Measurements from ENCODE around the gene CELF4.

CELF4 gene

DNA sequence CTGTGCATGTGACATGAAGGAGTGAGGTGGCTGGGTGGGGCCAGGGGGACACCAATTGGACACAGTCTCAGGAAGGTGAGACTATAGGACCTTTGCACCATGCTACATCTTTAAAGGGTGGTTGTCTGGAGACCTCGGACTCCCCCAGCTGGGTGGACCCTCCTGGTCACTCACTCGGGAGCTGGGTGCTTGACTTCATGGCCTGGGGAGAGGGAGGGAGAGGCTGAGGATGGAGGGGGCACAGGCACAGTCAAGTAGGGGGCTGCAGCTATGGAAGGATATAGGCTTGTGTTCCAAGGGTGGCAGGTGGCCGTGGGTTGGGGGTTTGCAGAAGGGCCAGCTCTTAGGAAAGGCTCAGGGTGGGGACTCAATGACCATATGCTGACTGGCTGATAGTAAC lies 7.1 kb upstream of the CELF4 start:
- no peak for DNase-seq (ENCODE audit: low spot score)

DNA sequence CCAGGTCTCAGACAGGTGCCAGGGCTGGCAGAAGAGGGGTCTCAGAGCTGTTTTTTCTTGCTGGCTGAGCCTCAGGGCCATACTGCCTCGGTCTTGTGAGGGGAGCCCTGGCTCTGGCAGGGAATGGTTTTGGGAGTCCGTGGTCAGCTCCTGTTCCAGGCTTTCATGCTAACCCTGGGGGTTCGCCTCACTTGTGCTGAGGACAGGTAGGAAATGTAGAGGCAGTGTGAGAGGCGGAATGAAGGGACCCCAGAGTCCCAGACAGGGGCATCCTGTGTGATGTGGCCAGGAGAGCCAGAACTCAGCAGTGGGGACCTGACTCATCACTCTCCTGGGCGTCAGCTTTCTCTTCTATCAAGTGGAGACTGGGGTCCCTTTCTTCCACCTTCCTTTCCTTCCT lies 5.7 kb upstream of the CELF4 start:
- no peak for DNase-seq (ENCODE audit: low spot score)

DNA sequence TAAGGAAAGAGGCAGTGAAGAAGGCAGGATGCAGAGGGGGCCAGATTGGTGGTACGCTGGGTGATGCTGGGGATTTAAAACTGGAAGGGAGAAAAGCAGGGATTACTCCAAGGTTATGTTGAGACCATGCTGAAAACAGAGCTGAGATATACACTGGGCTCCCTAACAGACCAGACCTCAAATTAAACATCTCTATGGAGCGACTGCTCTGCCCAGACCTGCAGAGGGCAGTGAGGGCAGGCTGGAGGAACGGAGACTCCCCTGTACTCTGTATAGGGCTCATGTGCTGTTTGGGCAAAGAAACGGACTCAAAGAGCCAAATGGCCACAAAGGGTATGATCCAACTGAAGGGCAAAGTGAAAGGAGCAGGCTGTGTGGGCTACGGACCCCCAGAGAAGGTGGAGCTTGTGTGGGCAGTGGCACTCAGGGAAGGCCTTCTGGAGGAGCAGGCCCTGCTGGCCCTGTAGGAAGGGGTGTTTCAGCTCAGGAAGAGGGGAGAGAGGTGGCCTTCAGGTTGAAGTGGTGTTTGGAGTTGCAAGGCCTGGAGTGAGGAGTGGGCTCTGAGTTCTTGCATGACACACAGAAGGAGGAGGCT lies 4.8 kb upstream of the CELF4 start:
- DNase-seq (ENCODE audit: low spot score), result no peak

DNA sequence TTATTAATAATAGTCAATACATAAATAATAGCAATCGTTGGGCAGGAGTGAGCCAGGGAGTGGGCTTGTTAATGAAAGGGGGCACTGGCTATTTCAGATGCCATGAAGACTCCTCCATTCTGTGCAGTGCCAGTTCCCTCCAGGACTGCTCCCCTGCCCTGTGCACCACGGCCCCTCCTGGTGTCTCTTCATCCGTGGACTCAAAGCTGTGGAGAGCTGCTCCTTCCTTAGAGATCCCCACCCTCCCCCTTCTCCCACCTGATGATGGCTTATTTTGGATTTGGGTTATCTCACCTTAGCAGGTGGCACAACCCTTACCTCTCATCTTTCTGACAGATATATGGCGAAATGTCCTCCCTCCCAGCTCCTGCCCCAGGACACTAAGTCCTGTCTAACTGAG lies 3.1 kb upstream of the CELF4 start:
- DNase-seq (ENCODE audit: low spot score), result no peak

DNA sequence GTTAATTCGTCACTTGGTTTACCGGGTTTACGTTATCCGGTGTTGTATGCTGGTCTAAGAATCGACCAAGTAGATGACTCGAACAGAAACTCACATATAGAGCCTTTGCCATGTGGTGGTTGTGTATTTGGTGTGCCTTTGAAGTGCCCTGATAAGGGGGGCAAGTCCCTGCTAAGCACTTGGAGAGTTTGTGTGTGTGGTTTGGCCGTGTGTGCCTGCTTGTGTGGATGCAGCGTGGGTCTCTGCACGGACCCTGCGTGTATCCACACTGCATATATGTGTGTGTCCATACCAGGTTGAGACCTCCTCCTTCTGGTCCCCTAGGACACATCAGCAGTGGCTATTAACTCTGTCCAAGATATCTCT lies 2.4 kb upstream of the CELF4 start:
- no peak for DNase-seq (ENCODE audit: low spot score)

DNA sequence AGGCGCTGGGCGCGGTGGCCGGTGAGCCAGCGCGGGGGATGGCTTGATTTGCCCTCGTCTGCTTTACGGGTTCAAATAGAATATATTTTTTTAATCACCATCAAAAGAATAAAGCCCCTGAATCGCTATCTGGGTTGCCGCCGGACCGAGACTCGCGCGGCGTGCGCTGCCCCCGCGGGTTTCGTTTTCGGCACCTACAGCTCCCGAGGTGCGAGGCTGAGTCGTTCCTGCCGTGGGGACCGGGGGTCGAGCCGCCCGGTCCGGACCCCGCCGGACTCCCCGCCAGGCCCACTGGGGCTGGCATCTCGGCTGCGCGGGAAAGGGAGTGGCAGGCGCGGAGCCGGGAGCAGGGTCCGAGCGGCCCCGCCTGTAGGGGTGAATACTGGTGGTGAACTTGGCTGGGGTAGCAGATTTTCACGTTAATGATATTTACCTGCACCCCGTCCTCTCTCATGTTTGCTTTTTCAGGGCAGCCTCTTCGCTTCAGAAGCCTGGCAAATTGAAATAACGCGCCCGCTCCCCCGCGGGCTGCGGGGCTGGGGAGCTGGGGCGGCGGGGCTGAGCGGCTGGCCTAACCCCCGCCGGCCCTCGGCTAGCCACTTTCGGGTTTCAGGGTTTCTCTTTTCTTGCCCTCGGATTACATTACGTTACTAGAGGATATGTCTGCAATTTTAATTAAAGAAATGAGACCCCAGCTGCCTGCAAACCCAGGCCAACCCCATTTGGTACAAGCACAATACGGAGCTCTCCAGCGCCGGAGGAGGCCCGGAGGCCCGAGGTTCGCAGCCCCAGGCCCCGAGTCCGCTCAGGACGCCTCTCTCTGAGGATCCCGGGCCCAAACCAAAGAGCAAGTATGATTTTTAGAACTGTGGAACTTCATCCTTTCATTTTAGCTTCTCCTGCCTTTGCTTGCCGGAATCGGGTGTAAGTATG lies 1.7 kb upstream of the CELF4 start:
- no peak for DNase-seq (ENCODE audit: low spot score)

DNA sequence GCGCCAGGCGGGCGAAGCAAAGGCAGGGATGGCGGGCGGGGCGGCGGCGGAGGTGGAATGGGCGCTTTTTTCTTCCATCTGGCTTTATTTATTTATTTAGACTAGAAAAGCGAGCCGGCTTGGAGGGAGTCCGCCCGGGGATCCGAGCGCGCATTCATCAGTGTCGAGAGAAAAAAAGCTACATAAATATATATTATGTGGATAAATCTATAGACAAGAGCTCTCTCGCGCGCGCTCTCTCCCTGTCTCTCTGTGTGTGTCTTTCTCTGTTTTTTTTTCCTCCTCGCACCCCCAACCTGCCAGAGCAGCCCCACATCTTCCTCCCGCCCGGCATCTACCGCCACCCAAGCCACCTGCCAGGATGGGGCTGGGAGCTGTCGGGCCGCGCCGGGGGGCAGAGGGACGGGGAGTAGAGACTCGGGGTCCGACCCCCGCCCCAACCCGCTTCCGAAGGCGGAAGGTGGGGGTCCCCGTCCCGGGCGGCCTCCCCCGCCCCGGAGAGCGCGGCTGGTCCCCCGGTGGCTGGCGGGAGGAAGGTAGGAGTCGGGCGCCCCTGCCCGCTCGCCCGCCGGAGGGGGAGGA lies 972 bp upstream of the CELF4 start:
- no peak for DNase-seq (ENCODE audit: low spot score)

DNA sequence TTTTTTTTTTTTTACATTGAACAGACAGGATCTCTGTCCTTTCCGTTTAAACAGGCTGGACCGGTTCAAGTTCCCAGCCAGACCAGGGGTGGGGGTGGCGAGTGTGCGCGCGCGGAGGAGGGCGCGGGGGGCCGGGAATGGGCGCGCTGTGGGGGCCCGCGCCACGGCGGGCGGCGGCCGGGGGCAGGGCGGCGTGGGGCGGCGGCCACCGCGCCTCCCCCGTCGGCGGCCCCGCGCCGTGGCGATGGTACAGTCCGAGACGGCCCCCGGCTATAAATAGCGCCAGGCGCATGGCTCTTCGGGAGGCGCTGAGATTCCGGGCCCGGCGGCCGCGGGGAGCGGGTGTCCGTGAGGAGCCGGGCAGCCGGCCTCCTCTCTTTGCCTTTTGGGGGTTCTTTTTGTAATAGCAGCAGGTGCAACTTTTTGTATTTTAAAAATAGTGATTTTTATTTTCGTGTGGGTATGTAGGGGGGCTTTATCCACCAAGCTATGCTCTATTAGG lies 430 bp upstream of the CELF4 start:
- DNase-seq (ENCODE audit: low spot score), result peak; percentile 50

DNA sequence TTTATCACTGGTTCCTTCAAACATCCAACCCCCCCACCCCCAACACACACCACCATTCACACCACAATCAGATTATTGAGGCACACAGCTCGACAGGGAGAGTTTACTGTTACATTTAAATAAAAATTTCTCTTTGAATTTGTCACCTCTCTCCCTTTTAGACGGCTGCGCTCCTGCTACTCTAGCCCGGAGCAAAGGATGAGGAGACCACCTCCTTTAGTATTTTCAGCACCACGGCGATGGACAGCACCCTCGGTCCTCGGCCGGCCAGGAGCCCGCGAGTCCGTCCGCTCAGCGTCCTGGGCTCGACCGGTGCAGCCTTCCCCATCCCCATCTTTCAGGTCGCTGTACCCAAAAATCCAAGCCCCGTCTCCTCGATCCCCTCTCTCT lies 892 bp downstream of the CELF4 start:
- DNase-seq (ENCODE audit: low spot score), result no peak

DNA sequence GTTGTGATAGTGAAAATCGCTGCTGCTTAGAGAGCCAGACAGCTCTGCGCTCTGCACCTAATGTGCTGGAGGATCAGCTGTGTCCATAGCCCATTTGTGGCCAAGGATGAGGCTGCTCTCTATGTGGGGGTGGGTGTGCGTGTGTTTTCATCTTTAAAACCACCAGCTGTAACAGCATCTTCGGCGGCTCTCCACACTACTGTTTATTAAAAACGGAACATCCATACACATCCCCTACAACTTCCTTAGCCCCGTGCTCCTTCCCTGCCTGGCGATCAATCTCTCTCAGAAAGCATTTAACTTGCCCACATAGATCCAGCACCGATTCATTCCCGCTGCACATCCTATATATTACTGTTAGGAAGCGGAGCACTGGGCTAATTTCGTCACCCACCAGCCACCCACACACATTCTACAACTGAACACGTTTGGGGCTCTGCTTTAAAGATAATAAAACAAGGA lies 1.6 kb downstream of the CELF4 start:
- DNase-seq (ENCODE audit: low spot score), result no peak

DNA sequence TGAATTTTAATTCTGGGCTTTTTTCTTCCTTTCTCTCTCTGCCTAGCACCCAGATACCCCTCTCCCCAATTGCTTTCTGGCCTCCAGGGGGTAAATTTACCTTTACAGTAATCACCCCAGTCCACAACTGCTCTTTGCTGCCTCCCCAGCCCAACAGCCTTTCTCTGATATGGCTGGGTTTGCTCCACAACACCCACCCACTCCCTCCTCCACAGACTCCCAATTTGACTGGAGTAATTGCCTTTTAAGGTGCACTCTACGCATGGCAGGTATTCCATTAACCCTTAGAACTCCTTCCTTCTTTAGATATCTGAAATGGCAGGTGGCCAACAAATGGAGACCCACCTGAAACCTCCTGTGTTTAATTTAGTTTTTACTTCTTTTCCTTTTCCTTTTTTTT lies 3.6 kb downstream of the CELF4 start:
- DNase-seq (ENCODE audit: low spot score), result no peak

DNA sequence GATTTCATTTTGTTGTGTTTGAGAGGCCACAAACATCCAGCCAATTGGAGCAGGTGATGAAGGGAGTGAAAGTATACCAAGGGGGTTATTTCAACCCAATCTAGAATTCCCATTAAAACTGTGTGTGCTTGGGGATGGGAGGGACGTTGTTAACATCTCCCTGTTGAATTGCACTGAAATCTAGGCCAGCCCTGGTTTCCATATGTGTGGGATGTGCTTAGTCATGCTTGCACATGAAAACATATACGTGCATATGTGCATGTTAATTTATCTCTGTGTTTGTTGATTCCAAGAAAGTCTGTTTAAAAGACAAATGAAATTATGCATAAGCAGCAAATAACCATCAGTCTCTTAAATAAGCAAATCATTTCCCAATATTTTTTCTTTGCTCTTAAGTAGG lies 5.6 kb downstream of the CELF4 start:
- DNase-seq (ENCODE audit: low spot score), result no peak

DNA sequence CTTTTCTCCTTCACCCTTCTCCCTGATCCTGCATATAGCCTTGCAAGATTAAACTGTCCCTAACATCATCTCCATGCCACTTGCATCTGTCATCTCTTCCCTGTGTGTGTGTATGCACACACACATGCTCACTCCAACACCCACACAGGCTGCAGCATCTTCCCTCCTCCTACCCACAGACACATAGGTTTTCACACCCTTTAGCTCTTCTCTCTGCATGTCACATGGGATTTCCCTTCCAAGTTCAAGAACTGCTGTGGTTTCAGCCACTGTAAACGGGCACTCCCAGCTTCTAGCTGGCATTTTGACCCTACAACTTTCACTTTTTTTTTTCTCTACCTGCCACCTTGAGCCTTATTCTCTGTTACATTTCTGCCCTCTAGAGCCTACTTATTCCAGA lies 6.4 kb downstream of the CELF4 start:
- DNase-seq (ENCODE audit: low spot score), result no peak

DNA sequence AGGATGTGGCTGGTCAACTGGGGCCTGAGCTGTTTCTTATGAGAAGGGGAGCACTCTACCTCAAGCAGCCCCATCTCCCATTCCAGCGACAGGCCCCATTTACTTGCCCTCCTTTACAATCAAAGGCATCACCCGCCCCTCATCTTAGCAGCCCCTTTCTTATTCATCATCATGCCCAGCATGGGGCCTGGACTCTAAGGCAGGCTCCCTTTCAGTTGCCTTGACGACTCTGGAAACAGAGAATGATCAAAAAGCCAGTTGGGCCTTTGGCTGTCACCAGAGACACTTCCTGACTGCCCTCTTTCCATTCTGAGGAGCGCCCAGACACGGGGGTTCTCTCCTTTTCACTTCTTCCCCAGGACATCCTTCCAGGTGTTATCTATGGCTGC lies 11.2 kb downstream of the CELF4 start:
- no peak for DNase-seq (ENCODE audit: low spot score)

DNA sequence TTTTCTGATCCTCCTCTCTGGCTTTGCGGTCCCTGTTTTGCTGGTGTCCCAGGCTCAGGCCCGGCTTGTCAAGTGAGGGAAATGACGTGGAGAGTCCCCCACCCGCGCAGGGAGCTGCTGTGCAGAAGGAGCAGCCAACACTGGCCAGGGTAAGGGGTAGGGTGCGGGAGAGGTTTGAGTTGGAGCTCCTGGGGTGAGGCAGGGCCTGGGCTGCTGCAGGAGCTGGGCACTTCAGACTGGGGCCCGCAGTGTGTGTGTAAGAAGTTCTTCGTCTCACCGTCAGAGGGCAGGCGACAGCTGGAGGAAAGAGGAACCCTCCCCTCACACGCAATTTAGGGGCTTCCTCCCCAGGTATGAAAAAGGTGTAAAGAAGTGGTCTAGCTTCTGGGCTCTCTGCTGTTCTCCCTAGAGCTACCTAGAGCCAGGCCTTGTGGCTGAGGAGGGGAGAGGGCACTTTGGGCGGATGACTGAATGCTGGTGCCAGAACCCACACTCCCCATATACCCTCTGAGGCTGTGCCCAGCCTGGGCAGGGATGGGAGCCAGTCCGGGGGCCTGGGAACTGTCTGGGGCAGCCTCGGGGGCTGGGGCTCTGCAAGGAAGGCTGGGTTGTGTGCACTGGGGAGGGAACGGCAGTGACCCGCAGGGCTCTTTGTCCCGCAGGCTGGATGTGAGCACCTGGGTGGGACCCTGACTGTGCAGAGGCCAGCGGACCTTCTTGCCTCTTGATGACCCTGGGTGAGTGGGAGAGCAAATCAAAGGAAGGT lies 11.8 kb downstream of the CELF4 start:
- no peak for DNase-seq (ENCODE audit: low spot score)

DNA sequence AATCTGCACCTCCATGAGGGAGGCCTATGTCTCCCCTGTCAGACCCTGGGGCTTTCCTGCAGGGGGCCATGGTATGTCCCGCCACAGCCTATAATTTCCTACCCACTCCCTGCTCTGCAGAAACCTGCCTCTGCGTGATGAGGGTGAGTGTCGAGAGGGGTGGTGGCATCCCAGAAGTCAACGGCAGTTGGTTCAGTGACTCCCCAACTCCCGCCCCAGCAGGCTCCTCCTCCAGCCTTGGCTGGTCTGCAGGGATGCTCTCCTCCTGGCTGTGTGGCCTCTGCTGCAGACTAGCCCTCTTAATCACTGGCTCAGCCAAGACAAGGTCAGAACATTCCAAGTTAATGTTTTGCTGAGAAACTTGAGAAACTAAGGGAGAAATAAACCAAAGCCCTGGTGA lies 13.3 kb downstream of the CELF4 start:
- peak; percentile 14 for DNase-seq (ENCODE audit: low spot score)

DNA sequence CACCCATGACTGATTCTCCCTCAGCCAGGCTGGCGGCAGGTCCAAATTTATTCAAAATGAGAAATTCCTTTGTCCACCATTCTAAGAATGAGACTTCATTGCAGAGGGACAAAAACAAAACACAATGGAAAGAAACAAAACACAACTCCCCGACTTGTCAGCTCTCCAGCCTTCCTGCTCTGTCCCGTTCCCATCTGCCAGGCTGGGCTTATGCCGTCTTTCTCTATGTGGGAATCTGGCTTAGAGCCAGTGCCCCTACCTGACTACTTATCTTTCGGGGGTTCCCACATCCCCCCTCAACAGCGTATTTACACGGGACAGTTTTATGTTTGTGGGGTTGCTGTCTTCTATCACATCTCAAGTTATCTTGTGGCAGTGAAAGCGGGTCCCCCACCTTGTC lies 13.8 kb downstream of the CELF4 start:
- DNase-seq (ENCODE audit: low spot score), result no peak

DNA sequence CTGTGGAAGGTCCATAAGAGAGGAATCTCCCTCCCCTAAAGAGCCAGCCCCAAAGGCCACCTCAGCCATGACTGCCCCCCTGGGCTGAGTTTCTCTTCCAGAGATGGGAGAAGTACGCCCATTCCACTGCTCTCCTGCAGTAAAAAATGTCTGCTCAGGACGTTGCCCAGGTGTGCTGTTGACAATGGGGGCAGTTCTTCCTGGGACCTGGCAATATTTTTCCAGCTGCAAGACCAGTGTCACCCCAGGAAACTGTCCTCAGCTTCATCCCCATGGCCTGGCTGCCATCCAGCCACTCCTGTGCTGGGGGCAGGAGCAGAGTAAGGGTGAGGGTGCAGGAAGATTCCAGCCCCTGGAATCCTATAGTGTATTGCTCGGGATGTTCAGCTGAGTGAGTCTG lies 14.3 kb downstream of the CELF4 start:
- no peak for DNase-seq (ENCODE audit: low spot score)

DNA sequence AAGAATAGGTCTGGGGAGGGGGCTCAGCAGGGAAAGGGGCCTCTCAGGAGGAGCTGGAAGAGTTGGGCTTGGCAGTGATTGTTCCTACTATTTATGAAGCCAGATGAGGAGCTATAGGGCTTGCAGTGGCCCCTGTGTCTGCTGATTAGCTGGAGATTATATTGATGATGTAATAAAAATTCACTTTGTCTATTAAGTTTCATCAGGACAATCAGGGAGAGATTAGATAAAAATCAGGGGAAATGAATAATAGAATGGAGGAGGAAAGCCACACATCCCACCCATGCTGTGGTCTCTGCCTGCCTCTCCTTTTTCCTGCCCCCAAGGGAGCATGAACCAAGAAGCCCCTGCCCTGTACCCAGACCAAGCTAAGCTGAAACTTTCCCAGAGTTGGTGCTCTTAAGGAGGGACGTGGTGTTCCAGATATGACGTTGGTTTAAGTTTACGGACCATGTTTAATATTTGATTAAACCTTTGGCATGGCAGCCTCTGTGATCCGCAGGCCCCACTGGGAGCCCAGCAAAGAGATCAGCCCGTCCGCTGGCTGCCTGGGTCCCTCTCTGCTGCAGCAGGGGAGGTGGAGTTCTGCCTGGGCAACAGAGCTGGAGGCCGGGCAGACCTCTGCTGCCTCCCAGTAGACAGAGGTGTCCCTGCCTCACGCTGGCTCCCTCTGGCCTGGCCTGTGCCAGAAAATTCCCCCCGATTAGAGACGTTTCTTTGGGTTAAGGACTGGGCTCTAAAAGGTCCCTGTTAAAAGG lies 15.3 kb downstream of the CELF4 start:
- no peak for DNase-seq (ENCODE audit: low spot score)

DNA sequence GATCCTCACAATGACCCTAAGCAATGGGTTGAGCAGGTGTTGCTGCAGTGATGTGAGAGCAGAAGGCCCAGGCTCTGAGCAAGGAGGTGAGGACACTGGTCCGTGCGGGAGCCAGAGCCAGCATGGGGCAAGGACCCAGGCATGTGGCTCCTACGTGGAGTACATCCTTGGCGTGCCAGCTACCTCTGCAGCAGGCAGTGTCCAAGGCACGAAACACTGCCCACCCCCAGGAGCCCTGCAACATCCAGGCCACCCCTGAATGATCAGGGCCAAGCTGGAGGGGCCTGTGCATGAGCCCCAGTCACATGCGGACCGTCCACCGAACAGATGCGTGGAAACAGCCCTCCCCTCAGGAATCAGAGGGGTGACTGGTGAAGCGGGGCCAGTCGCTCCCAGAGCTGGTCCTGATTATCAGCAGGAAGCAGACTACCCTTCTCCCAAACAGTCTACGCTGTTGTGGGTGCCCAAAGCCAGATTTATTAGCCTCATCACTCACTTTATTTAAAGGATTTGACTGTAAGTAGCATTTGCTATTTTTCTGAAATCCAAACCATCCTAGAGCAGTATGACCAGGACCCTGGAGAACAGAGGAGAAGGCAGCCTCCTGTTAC lies 16.8 kb downstream of the CELF4 start:
- DNase-seq (ENCODE audit: low spot score), result no peak

DNA sequence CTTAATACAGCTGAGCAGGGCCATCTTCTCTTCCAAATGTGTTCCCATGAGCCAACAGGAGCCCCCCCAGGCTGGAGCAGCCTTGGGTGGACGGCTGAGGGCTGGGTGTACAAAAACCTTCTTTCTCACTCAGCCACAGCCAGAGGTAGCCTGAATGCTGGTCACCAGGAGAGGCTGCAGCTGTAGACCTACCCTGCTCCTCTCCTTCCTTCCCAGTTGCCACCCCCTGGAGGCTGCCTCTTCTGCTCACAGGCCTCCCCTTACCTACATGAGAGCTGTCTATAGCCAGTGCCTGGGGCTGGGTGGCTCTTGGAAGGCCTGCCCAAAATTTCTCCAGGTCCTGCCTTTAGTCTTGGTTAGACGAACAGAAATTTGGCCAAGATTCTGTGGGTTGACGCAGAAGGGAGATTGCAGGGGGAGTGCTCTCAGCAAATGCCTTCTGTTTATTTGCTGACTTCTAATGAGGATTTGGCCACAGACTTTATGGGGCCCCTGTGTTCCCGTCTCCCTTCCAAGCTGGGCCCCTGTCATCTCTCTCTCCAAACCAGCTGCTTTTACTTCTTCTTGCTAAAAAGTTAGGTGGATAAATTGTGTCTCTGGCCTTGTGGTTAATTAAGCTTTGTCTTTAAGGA lies 18.3 kb downstream of the CELF4 start:
- DNase-seq (ENCODE audit: low spot score), result no peak
